Stimulated activated naive B cell treated with anti-CD40 and anti-IgM and Interleukin-4, amounts not matched to agents 10 μg/mL and 1 μg/mL and 100 μg/mL, for 72 hours (primary cell): ENCODE results near the gene NELFA.

Source experiments
- ATAC-seq, 2 donors: fragments of 150-1000 bp; cut with Tn5 transposase; replicated peaks; 2 replicates each; pipeline ENCODE4 v1.10.0; 2021; ENCODE audit warnings: moderate library complexity in 1 of 2
- DNase-seq: peaks from one replicate; pipeline ENCODE4 v3.0.0; 2021
- H3K27ac Mint-ChIP-seq: one replicate; pipeline ENCODE4 v1.8.0; 2022; ENCODE audit warnings: mild to moderate bottlenecking, mixed read lengths
- H3K27me3 Mint-ChIP-seq, 2 donors: one replicate each; pipeline ENCODE4 v1.8.0; 2022; ENCODE audit warnings: mixed read lengths in 2 of 2
- H3K36me3 Mint-ChIP-seq, 2 donors: one replicate each; pipeline ENCODE4 v1.8.0; 2022; ENCODE audit warnings: mixed read lengths in 2 of 2, mild to moderate bottlenecking in 1 of 2
- H3K4me1 Mint-ChIP-seq, 2 donors: one replicate each; pipeline ENCODE4 v1.8.0; 2022; ENCODE audit warnings: mixed read lengths in 2 of 2, mild to moderate bottlenecking in 1 of 2
- H3K4me3 Mint-ChIP-seq, 2 donors: one replicate each; pipeline ENCODE4 v1.8.0; 2022; ENCODE audit warnings: mild to moderate bottlenecking in 2 of 2, mixed read lengths in 2 of 2, moderate library complexity in 1 of 2
- H3K9me3 Mint-ChIP-seq, 2 donors: one replicate each; pipeline ENCODE4 v1.8.0; 2022; ENCODE audit warnings: mixed read lengths in 2 of 2, mild to moderate bottlenecking in 1 of 2

Gene NELFA

DNA sequence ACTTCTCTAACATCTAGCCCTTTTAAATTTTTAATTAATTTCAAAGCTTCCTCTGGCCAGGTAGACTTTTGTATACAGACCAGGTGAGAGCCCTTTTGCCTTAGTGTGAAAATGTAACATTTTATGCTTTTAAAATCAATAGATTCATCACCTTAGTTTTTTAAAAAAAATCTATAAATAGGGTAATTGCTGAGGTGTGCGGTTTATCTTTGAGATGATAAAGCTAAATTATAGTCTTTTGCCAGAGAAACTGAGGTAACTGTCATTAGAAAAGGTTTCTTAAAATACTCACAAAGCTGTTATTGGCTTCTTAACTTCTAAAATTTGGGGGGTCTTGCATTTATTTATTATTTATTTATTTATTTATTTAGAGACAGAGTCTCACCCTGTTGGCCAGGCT lies 62.9 kb downstream of the NELFA start:
- Mint-ChIP-seq H3K4me1 (no peaks in the 10 kb centered on the region), H3K27me3 (no peaks in the 10 kb centered on the region), H3K36me3 (peaks cover 7 to 31% of the 10 kb centered on the region in 2 donors), H3K9me3 (no peaks in the 10 kb centered on the region), H3K27ac (no peak overlapping the region), H3K4me3 (no peak overlapping the region)
- ATAC-seq (no peak), DNase-seq (no peak)

DNA sequence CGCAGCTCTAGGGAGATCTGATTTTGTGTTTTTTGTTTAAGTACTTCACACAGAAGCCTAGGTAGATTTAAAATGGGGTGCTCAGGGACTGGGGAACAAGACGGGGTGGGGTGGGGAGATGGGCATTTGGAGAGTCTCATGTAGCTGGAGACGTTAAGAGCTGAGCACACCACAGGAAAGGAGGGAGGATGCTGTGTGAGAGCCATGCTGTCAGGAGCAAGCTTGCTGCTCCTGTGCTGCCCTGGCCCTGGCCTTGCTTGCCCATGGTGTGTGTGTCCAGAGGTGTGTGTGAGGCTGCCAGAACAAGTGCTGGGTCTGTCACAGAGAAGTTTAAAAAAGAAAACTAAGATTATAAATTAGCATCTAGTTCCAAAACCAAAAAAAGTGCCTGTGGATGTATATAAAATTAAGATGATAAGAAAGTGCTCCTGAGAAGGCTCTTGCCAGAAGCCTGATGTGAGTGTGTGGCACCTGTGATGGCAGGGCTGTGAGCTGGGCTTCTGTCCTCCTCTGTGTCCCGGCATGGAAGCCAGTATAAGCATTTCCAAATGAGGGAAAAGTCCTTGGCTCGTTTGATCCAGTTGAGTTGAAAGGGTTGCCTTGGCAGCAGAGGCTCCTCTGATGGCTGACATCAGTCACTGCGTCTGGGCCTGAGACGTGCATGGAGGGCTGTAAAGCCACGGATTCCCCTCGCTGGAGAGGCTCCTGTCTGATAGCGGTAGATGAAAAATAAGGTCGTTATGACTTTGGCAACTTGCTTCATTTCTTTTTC lies 63.5 kb downstream of the NELFA start:
- Mint-ChIP-seq H3K4me1 (no peaks in the 10 kb centered on the region), H3K27me3 (no peaks in the 10 kb centered on the region), H3K27ac (peak overlapping the region; percentile 73), H3K36me3 (peaks cover 9 to 34% of the 10 kb centered on the region in 2 donors), H3K4me3 (no peak overlapping the region), H3K9me3 (no peaks in the 10 kb centered on the region)
- DNase-seq, result no peak
- ATAC-seq, result no peak

- no peak for ATAC-seq
- Mint-ChIP-seq H3K4me1 (no peaks in the 10 kb centered on the region), H3K27ac (no peak overlapping the region), H3K9me3 (no peaks in the 10 kb centered on the region), H3K27me3 (no peaks in the 10 kb centered on the region), H3K36me3 (peaks cover 12 to 41% of the 10 kb centered on the region in 2 donors), H3K4me3 (no peak overlapping the region)
- no peak for DNase-seq
These were observed 64.8 kb downstream of the NELFA start for GRCh38 chr4:1943928-1944327.

GRCh38 chr4:1940566-1940965 lies 68.2 kb downstream of the NELFA start:
- no peak overlapping the region for H3K27ac Mint-ChIP-seq
- peaks cover 10 to 32% of the 10 kb centered on the region in 2 donors for H3K36me3 Mint-ChIP-seq
- ATAC-seq (no peak), DNase-seq (no peak)
- no peaks in the 10 kb centered on the region for H3K9me3 Mint-ChIP-seq
- no peaks in the 10 kb centered on the region for H3K4me1 Mint-ChIP-seq
- H3K27me3 Mint-ChIP-seq, result no peaks in the 10 kb centered on the region
- H3K4me3 Mint-ChIP-seq, result no peak overlapping the region

DNA sequence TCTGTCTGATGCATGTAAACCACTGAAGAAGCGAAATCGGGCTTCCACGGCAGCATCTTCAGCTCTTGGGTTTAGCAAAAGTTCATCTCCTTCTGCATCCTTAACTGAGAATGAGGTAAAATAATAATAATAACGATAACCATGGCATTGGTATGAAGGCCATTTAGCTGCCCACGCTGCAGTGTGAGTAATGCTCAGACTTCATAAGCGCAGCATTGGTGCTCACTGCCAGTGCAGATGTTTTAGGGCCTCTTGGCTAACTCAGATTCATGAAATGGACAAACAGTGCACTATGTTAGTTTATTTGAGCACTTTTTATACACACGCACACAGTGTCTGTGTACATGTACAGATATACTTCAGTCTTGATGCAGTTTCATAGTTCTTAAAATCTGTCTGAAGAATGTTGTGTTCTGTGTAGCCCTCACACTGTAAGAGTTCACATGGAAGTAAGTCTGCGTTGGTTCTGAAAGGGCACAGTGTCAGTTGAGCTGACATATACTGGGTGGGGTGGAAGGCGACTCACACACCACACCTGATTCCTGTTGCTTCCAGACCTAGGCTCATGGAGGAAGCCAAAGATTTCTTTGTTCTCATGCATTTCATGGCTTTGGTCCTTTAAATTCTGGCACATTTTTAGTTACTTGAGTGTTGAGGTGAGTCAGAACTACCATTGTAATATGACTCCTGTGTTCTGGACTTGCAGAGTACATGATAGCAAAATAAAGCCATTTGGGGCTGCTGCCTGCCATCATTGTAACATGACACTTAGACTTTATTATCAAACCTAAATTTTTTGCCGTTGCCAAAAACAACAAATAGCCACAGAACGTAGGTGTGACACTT lies 68.9 kb downstream of the NELFA start:
- Mint-ChIP-seq H3K27ac (no peak overlapping the region), H3K36me3 (peaks cover 10 to 32% of the 10 kb centered on the region in 2 donors), H3K4me1 (no peaks in the 10 kb centered on the region), H3K27me3 (no peaks in the 10 kb centered on the region), H3K9me3 (no peaks in the 10 kb centered on the region), H3K4me3 (no peak overlapping the region)
- DNase-seq (no peak), ATAC-seq (no peak)

GRCh38 chr4:1938027-1938426 lies 70.7 kb downstream of the NELFA start:
- Mint-ChIP-seq H3K4me1 (no peaks in the 10 kb centered on the region), H3K36me3 (peaks cover 7 to 27% of the 10 kb centered on the region in 2 donors), H3K27ac (no peak overlapping the region)

GRCh38 chr4:1937550-1937949 lies 71.2 kb downstream of the NELFA start:
- no peak overlapping the region for H3K4me3 Mint-ChIP-seq
- H3K9me3 Mint-ChIP-seq, result no peaks in the 10 kb centered on the region
- H3K36me3 Mint-ChIP-seq, result peaks cover 7 to 26% of the 10 kb centered on the region in 2 donors
- no peak overlapping the region for H3K27ac Mint-ChIP-seq
- ATAC-seq (no peak), DNase-seq (no peak)
- H3K27me3 Mint-ChIP-seq, result no peaks in the 10 kb centered on the region
- no peaks in the 10 kb centered on the region for H3K4me1 Mint-ChIP-seq

More at GRCh38 chr4:1938027-1938426, 70.7 kb downstream of the NELFA start:
- no peaks in the 10 kb centered on the region for H3K9me3 Mint-ChIP-seq
- DNase-seq (no peak), ATAC-seq (no peak)
- H3K27me3 Mint-ChIP-seq, result no peaks in the 10 kb centered on the region
- H3K4me3 Mint-ChIP-seq, result no peak overlapping the region

DNA sequence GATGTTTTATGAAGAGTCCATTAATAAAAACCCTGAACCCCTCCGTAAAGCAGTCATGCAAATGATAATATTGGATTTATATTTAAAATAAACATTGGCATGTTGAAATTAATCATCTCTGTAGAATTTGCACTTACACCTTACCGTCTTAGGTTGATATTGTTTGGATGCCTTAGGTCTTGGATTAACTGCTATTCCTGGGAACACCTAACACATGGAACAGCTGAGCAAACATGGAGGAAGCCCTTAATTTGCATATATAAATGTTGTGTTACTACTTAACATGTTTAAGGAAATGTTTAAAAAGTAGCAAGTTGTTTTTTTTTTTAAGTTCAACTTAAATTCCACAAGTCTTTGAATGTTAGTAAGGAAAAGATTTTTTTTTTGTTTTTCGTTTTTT lies 75.1 kb downstream of the NELFA start:
- no peak for ATAC-seq
- no peak overlapping the region for H3K27ac Mint-ChIP-seq
- no peaks in the 10 kb centered on the region for H3K4me1 Mint-ChIP-seq
- peaks cover 18 to 31% of the 10 kb centered on the region in 2 donors for H3K36me3 Mint-ChIP-seq
- no peaks in the 10 kb centered on the region for H3K9me3 Mint-ChIP-seq
- H3K4me3 Mint-ChIP-seq, result no peak overlapping the region
- no peak for DNase-seq
- no peaks in the 10 kb centered on the region for H3K27me3 Mint-ChIP-seq

DNA sequence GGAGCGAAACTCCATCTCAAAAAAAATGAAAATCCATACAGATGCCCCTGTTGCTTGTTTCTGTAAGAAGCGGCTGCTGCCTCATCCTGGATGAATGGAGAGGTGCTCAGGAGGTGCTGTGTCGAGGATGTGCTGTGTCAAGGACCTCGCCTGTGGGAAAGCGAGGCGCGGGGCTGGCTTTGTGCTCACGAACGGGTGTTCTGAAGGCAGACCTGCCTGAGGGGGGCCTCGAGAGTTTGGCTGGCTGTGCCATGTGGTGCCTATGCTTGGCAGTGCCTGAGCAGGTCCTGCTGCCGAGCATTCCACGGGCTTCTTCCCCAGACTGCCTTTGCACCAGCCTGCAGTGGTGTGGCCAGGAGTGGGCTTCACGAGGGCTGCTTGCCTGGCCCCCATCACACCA lies 76.0 kb downstream of the NELFA start:
- H3K9me3 Mint-ChIP-seq, result no peaks in the 10 kb centered on the region
- no peak overlapping the region for H3K27ac Mint-ChIP-seq
- ATAC-seq (no peak), DNase-seq (no peak)
- no peaks in the 10 kb centered on the region for H3K27me3 Mint-ChIP-seq
- H3K4me1 Mint-ChIP-seq, result no peaks in the 10 kb centered on the region
- no peak overlapping the region for H3K4me3 Mint-ChIP-seq
- peaks cover 22 to 36% of the 10 kb centered on the region in 2 donors for H3K36me3 Mint-ChIP-seq
